ENCODE data around the gene ARRDC5. TPM values are rescaled to one million over a fixed set of nuclear protein-coding genes. Genes with fewer than 3 reads are reported as not detected.
"Not testable (repeated sequence)": the region's sequence is repeated elsewhere in the genome, so short reads cannot be mapped to it uniquely, and the experiment has no call there.

Gene ARRDC5
- total and polyA plus RNA-seq, 2 of the 13 experiments (the other 11 are each of a cell fraction or from before 2014, with no cell fraction given) = not detected

GRCh38 chr19:4849019-4849418 lies 53.7 kb downstream of the ARRDC5 start:
- ChIA-PET POLR2A (interaction anchor here (0.7 kb wide), 1 partner anchor 20 kb away, joined by 3 read pairs; no protein-coding TSS in a partner anchor), CTCF (ENCODE audit: low intra/inter-chr PET ratio, low total read pairs) (interaction anchor here (1.5 kb wide), 2 partner anchors 37 to 40 kb away, joined by 3 to 4 read pairs; no protein-coding TSS in a partner anchor)
- no peak for DNase-seq (ENCODE audit: low spot score)
- H3K79me2 ChIP-seq (ENCODE audit: insufficient read depth, low read length) = no peaks in the 10 kb centered on the region
- H3K9ac ChIP-seq (ENCODE audit: insufficient read depth, low read depth, low read length) = no peak overlapping the region
- intact Hi-C loops (cut with micrococcal nuclease; ENCODE audit: unreplicated experiment) (no loop called here), in situ Hi-C loops (cut with HindIII; ENCODE audit: extremely low pct_ligation_motif_present, low pct_unique_long_range_greater_than_20kb) (no loop called here)
- H3K9me3 ChIP-seq (ENCODE audit: low read length) = no peaks in the 10 kb centered on the region
- no peak for FAIRE-seq
- H3K4me2 ChIP-seq (ENCODE audit: low read depth, low read length) = no peak overlapping the region
- 95% methylated on average over 7 of the region's 7 CpGs for WGBS (ENCODE audit: low lambda C conversion rate)
- H3K4me3 ChIP-seq (replicated peaks in 1 of 3; ENCODE audit: insufficient read depth in 1 of 3, low read depth in 2 of 3, low read length in 3 of 3) = no peak overlapping the region
- TF ChIP-seq SMAD1 (CRISPR knock-in tag; IDR thresholded peaks at IDR 0.05; ENCODE audit: borderline replicate concordance, low read depth) (no peak), ZNF121 (CRISPR knock-in tag; IDR thresholded peaks at IDR 0.05) (peak; percentile 36; the same call in 1 of the 2 replicates), ZNF674 (CRISPR knock-in tag; IDR thresholded peaks at IDR 0.05; ENCODE audit: low read depth) (no peak), DNMT3B (CRISPR knock-in tag; conservative IDR thresholded peaks at IDR 0.05) (no peak)
- peaks cover 11 to 30% of the 10 kb centered on the region in 2 experiments; a peak in 4 of 5 replicates for H3K36me3 ChIP-seq (replicated peaks in 1 of 2; ENCODE audit: control insufficient read depth in 1 of 2, insufficient read depth in 2 of 2, low read length in 2 of 2)
- H3K4me1 ChIP-seq (ENCODE audit: insufficient read depth, low read length) = peaks cover 28% of the 10 kb centered on the region
- no TSS peak for BruUV-seq (replicated peaks)
- H3K27ac ChIP-seq (ENCODE audit: extremely low read length, insufficient read depth, low read length) = no peak overlapping the region
- H4K20me1 ChIP-seq (ENCODE audit: insufficient read depth, low read length) = no peaks in the 10 kb centered on the region
- no peak for ATAC-seq
- H3K27me3 ChIP-seq (ENCODE audit: control insufficient read depth in 1 of 2, insufficient read depth in 2 of 2, low read length in 2 of 2) = no peaks in the 10 kb centered on the region
- H2AFZ ChIP-seq (ENCODE audit: low read length) = no peak overlapping the region

DNA sequence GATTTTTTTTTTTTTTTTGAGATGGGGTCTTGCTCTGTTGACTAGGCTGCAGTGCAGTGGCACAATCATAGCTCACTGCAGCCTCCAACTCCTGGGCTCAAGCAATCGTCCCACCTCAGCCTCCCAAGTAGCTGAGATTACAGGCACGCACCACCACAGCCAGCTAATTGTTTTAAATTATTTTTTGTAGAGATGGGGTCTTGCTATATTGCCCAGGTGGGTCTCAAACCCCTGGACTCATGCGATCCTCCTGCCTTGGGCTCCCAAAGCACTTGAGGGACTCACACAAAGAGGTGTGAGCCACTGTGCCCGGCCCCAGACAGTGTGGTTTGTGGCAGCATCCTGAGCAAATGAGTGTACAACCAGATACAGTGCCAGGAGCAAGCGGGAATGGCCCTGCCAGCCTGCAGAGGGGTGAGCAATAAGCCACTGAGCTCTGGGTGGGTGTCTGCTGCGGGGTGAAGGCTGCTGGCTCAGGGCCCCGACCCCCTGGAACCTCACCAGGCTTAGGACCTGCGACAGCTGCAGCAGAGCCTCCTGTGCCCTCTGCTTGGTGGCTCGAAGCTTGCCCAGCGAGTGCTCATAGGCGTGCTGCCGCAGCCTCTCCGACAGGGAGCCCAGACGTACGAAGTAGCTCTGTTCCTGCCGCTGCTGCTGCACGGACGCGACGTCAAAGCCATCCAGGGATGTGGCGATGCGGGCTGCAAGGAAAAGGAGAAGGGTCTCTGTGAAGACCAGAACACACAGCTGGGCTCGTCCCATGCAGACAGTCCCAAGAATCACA lies 55.3 kb downstream of the ARRDC5 start:
- no peak for DNase-seq (ENCODE audit: low spot score)
- TF ChIP-seq RBFOX2 (IDR thresholded peaks at IDR 0.05; ENCODE audit: low read depth, low read length) = 0 out of 2 replicates have a peak, but pooled peaks have one; percentile 31
- TF ChIP-seq ZNF143 (CRISPR knock-in tag; IDR thresholded peaks at IDR 0.05) = no peak
- TF ChIP-seq GPN1 (CRISPR knock-in tag; IDR thresholded peaks at IDR 0.05; ENCODE audit: borderline replicate concordance) = no peak
- TF ChIP-seq RBM22 (optimal IDR thresholded peaks at IDR 0.05; ENCODE audit: low read length) = no peak
- no peak for TF ChIP-seq MZF1 (CRISPR knock-in tag; IDR thresholded peaks at IDR 0.05; ENCODE audit: borderline replicate concordance)
- peak; percentile 33 for TF ChIP-seq AGO2 (optimal IDR thresholded peaks at IDR 0.05; ENCODE audit: low read depth, low read length)
- no peak for TF ChIP-seq ZFP36 (IDR thresholded peaks at IDR 0.05; ENCODE audit: borderline replicate concordance, low read depth, low read length, partially characterized antibody)
- TF ChIP-seq ZNF121 (CRISPR knock-in tag; IDR thresholded peaks at IDR 0.05) = 0 out of 2 replicates have a peak, but pooled peaks have one; percentile 45
- Histone ChIP-seq H3K9me3 (ENCODE audit: low read length) (no peaks in the 10 kb centered on the region), H3K4me3 (replicated peaks in 1 of 3; ENCODE audit: insufficient read depth in 1 of 3, low read depth in 2 of 3, low read length in 3 of 3) (no peak overlapping the region), H3K4me1 (ENCODE audit: insufficient read depth, low read length) (peaks cover 43% of the 10 kb centered on the region), H3K36me3 (replicated peaks in 1 of 2; ENCODE audit: control insufficient read depth in 1 of 2, insufficient read depth in 2 of 2, low read length in 2 of 2) (peaks cover 12 to 36% of the 10 kb centered on the region in 2 experiments; a peak in 4 of 5 replicates), H2AFZ (ENCODE audit: low read length) (no peak overlapping the region), H3K79me2 (ENCODE audit: insufficient read depth, low read length) (no peaks in the 10 kb centered on the region), H3K9ac (ENCODE audit: insufficient read depth, low read depth, low read length) (no peak overlapping the region), H4K20me1 (ENCODE audit: insufficient read depth, low read length) (no peaks in the 10 kb centered on the region), H3K27ac (ENCODE audit: extremely low read length, insufficient read depth, low read length) (no peak overlapping the region), H3K27me3 (ENCODE audit: control insufficient read depth in 1 of 2, insufficient read depth in 2 of 2, low read length in 2 of 2) (no peaks in the 10 kb centered on the region), H3K4me2 (ENCODE audit: low read depth, low read length) (no peak overlapping the region)
- POLR2A ChIA-PET = interaction anchor here (0.5 kb wide), 1 partner anchor 38 kb away, joined by 3 read pairs; no protein-coding TSS in a partner anchor
- WGBS (ENCODE audit: low lambda C conversion rate) = 97% methylated on average over 23 of the region's 23 CpGs
- intact Hi-C loops (cut with micrococcal nuclease; ENCODE audit: unreplicated experiment) (no loop called here), in situ Hi-C loops (cut with HindIII; ENCODE audit: extremely low pct_ligation_motif_present, low pct_unique_long_range_greater_than_20kb) (no loop called here)
- CTCF ChIA-PET (ENCODE audit: low intra/inter-chr PET ratio, low total read pairs) = no interaction called here
- FAIRE-seq = no peak
- no TSS peak for BruUV-seq (replicated peaks)
- no peak for ATAC-seq

GRCh38 chr19:4845975-4846374 lies 56.7 kb downstream of the ARRDC5 start:
- FAIRE-seq; H4K20me1 ChIP-seq (ENCODE audit: insufficient read depth, low read length); H3K9ac ChIP-seq (ENCODE audit: insufficient read depth, low read depth, low read length); H3K27me3 ChIP-seq (ENCODE audit: control insufficient read depth in 1 of 2, insufficient read depth in 2 of 2, low read length in 2 of 2); ATAC-seq; BruUV-seq (replicated peaks); H3K9me3 ChIP-seq (ENCODE audit: low read length); H3K27ac ChIP-seq (ENCODE audit: extremely low read length, insufficient read depth, low read length); CTCF ChIA-PET (ENCODE audit: low intra/inter-chr PET ratio, low total read pairs); in situ Hi-C loops (cut with HindIII; ENCODE audit: extremely low pct_ligation_motif_present, low pct_unique_long_range_greater_than_20kb); POLR2A ChIA-PET; H3K4me2 ChIP-seq (ENCODE audit: low read depth, low read length); intact Hi-C loops (cut with micrococcal nuclease; ENCODE audit: unreplicated experiment); H2AFZ ChIP-seq (ENCODE audit: low read length); H3K79me2 ChIP-seq (ENCODE audit: insufficient read depth, low read length); DNase-seq (ENCODE audit: low spot score); H3K4me3 ChIP-seq (replicated peaks in 1 of 3; ENCODE audit: insufficient read depth in 1 of 3, low read depth in 2 of 3, low read length in 3 of 3): not testable (repeated sequence)
- 99% methylated on average over 8 of the region's 9 CpGs for WGBS (ENCODE audit: low lambda C conversion rate)
- Histone ChIP-seq H3K4me1 (ENCODE audit: insufficient read depth, low read length) (peaks cover 45% of the 10 kb centered on the region), H3K36me3 (replicated peaks in 1 of 2; ENCODE audit: control insufficient read depth in 1 of 2, insufficient read depth in 2 of 2, low read length in 2 of 2) (peaks cover 16 to 33% of the 10 kb centered on the region in 2 experiments; a peak in 4 of 5 replicates)
